SK-N-MC (cell line): ENCODE measurements around the gene STX7.

Experiments
- FOXP2 ChIP-seq: optimal IDR thresholded peaks from 2 replicates; pipeline ENCODE3; 2011; ENCODE audit warnings: mild to moderate bottlenecking, moderate library complexity; ENCODE audit not compliant: insufficient read depth; ENCODE audit errors: extremely low read length, control extremely low read depth
- POLR2AphosphoS5 ChIP-seq: IDR thresholded peaks from 2 replicates; pipeline ENCODE4 v1.6.1; 2012; ENCODE audit warnings: mild to moderate bottlenecking, low read depth, low read length, borderline replicate concordance

GRCh38 chr6:132400883-132401617, 111.9 kb downstream of the STX7 start, which contains the start of gene MOXD1:
- TF ChIP-seq POLR2AphosphoS5 (no peak), FOXP2 (no peak)
